Right renal pelvis (tissue), 4 donors: ENCODE measurements around the gene ARV1. TPM values are rescaled to one million over a fixed set of nuclear protein-coding genes. Genes with fewer than 3 reads are reported as not detected.

Source experiments
- DNase-seq, 4 donors: peaks; one replicate each; pipeline ENCODE4 v3.0.0-alpha.2; 2013; ENCODE audit warnings: low read depth in 4 of 4, low spot score in 3 of 4, missing footprints in 1 of 4
- polyA plus RNA-seq, 4 donors: library from polyadenylated mRNA; unstranded; fragments of 120-200 nt; gene quantifications; one replicate each; pipeline ENCODE4 v1.2.1, GENCODE V29; 2013; ENCODE audit not compliant: insufficient read length in 4 of 4

The ARV1 gene
- polyA plus RNA-seq = 10 to 100 TPM; 24.7 to 33.5 (median 30.6) TPM

GRCh38 chr1:230978491-230979388 is at the start of gene ARV1, which contains the start of gene TTC13:
Gene ARV1, plus strand, starts transcription at chr1:230979094. Its CDS starts 12 bp downstream, at chr1:230979106.
Gene TTC13, minus strand, starts transcription at chr1:230978861. Its CDS starts 31 bp downstream, at chr1:230978830.
- DNase-seq = peak; percentile 94 to 95 (median 94)

DNA sequence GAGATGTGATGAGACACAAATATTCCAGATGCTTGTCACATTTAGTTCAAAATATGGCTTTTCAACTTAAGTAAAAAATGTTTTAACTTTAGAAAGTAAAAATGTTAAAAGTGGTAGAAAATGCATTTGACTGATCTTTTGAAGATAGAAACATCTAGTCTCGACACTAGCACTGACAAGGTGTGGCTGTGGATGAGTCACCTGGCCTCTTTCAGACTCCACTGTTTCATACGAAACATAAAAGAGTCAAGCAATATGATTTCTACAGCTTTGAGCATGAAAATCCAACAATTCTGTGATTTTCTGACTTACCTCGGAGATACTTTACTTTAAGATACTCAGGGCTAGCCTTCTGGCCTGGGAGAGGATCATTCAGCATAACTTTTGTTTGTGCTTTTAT is 47.9 kb upstream of the ARV1 start:
- DNase-seq = no peak

GRCh38 chr1:230935852-230936251 is 43.0 kb upstream of the ARV1 start:
- no peak for DNase-seq

DNA sequence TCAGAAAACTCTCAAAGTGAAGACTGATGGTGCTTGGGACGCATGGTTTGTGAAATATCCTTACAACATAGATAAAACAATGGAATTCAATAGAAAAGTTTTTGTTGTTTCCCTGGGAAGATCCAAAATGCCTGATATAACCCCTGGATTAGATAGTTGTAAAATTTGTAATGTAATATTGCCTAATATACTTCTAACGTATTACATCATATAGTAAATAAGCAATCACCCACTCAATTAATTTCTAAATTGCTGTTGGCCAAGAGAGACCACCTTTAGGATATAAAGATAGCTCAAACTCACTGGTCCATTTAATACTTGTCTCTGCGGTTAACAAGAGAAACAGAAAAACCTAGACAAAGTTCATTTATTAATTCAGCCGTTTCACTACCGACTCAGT is 42.4 kb upstream of the ARV1 start:
- no peak for DNase-seq

GRCh38 chr1:230937371-230937770 is 41.5 kb upstream of the ARV1 start:
- no peak for DNase-seq

DNA sequence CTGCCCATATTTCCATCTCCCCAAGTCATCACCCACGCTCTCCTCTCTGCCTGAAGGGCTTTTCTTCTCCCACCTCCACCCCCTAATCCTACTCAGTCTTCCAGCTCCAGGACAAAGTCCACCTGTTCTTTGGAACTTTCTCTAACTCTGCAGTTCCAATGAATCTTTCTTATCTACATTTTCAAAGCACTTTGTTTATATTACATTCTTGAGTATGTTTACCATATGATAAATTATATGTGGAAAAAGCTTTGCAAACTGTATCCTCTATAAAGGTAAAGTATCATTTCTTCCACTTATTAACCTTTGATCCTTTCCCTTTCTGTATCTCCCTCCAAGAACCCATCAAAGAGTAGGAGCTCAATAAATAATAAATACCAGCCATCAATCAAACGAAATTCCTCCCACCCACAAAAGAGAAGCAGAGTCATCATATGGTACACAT is 39.9 kb upstream of the ARV1 start:
- peak in 1 of 4 donors; percentile 5 for DNase-seq

DNA sequence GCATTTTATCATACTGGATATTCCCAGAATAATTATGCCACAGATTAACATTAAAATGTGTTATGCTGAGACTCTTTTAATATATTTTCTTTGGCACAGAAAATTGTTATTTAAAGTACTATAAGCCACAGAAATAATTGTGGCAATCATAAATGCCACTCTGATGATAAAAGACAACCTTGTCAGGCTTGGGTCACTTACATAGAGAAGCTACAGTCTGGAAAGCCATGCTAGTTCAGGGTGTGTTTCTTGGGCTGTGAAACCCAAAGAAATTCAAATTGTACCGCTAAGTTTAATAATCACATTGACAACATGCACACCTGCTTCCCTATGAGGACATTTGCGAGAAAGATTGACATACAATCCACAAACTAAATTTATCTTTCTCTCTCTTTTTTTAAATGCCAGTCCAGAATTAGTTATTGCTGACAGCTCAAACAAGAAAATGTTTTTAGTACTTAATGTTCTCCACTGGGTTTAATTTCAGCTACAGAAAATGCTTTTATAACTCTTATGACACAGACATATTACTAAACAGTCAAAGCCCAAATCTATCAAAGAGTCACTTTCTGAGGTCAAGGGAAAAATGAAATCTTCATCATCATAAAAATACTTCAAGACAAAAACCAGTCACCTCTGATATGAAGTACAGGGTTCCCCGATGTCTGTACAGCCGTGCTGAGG is 38.9 kb upstream of the ARV1 start:
- DNase-seq = no peak

- no peak for DNase-seq
Observed at GRCh38 chr1:230940848-230941247, 38.0 kb upstream of the ARV1 start.

DNA sequence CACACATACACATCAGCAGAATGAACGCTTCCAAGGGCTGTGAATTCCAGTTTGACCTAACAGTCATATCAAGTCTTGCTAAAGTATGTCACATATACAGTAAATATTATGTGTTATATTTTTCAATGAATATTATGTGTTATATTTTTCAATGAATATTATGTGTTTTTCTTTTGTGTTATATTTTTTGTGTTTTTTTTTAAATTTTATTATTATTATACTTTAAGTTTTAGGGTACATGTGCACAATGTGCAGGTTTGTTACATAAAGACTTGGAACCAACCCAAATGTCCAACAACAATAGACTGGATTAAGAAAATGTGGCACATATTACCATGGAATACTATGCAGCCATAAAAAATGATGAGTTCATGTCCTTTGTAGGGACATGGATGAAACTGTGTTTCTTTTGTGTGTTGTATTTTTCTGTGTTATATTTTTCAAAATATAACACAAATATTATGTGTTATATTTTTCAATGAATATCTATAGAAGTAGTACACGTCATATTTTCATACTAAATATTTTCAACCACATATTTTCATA is 35.8 kb upstream of the ARV1 start:
- DNase-seq = no peak

DNA sequence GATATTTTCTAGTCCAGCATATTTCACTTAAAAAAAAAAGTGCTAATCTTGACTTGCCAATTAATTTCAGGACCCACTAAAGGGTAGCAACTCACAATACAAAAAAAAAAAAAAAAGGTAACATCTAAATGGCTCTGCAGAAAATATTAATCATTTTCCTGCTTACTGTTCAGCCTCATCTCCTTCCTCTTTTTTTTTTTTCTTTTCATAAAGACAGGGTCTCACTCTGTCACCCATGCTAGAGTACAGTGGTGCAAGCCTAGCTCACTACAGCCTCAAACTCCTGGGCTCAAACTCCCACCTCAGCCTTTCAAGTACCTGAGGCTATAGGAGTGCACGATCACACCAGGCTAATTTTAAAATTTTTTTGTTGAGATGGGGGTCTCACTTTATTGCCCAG is 30.6 kb upstream of the ARV1 start:
- DNase-seq = no peak

GRCh38 chr1:230948903-230949302 is 30.0 kb upstream of the ARV1 start:
- DNase-seq = no peak

DNA sequence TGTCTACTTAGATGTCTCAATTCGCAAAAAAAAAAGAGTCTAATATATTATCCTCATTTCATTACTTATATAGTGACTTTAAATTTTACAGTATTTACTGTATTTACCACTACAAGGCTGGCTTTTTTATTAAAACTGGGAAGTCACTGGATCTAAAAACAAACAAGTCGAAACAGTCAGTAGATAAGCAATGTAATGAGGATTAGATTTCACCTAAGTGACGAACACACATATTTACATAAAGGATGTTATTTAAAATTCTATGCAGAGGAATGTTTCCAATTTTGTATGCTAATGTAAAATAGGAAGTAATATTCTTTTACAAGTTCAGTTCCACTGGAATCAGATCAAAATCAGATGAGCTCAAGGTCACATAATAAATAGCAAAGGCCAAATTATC is 28.5 kb upstream of the ARV1 start:
- DNase-seq = no peak

GRCh38 chr1:230957580-230957989 is 21.3 kb upstream of the ARV1 start:
- no peak for DNase-seq

DNA sequence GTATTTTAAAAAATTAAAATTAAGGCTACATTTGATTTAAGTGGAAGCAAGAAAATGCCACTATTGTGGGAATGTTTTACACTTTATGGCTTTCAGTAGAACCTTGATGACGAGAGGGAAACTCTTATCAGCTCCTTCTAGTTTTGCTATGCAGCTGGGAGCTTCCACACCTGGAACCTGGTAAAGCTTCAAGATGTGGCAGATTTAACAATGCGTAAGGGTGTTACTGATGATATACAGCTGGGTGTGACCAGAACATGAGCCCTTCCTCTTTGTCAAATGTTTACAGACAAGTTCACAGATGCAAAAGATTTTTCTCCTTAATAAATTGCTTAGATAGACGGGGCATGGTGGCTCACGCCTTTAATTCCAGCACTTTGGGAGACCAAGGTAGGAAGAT is 20.5 kb upstream of the ARV1 start:
- DNase-seq = no peak

- DNase-seq = no peak
Observed at GRCh38 chr1:230964896-230965295, 14.0 kb upstream of the ARV1 start.

GRCh38 chr1:230965535-230965934 is 13.4 kb upstream of the ARV1 start:
- DNase-seq = no peak

- no peak for DNase-seq
Observed at GRCh38 chr1:230966358-230966873, 12.5 kb upstream of the ARV1 start.

DNA sequence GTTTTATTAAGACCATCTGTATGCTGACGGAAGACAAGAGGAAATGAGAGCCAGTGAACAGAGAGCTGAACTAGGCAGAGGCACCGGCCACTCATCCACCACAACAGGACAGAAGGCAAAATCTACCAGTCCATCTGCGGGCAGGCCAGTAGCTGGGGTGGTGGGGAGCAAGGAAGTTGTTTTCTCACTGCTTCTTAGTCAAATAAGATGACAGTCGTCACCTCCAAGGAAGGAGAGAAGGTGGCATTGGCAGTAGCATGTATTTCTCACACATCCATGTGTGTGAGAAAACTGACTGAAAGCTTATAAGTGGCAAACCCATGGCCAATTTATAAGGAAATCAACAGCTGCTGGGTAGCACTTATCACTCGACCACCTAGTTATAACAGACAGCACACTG is 8.5 kb upstream of the ARV1 start:
- DNase-seq = no peak

DNA sequence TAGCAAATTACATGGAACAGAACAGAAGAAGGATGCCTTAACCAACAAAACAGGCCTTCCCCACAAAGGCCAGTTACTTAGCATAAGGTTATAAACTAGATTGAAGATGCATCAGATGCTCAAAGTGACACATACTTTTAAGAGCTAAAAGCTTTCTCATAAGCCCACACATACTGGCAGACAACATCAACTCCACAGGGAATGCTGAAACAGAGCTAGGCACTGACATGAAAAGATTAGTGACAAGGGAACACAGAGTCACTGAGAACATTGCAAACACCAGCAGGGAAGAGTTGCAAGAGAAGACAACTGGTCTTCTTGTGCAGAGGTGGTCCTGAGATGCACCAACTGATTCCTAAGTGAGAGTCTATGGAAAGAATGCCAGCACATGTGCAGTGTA is 7.1 kb upstream of the ARV1 start:
- DNase-seq = no peak

DNA sequence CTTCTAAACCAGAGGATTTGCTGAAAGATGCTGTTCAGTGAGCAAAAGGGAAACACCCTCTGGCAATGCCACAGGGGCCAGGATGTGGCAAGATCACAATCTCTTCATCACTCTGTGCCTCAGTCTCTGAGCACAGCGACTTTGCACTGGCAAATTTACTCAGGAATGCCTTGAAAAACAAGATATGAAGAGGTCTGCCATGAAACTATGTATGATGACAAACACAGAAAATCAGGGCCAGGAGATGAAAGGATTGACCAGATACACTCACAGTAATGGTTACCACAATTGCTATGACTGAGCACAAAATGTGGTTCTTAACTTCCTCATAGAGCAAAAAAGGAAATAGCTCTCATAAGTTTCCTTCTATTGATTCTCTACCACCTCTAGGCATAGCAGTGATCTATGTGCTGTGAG is 6.0 kb upstream of the ARV1 start:
- no peak for DNase-seq

- no peak for DNase-seq
Observed at GRCh38 chr1:230975636-230976035, 3.3 kb upstream of the ARV1 start.
